A549 (cell line): ENCODE results near the gene TTL. TPM values are rescaled to one million over a fixed set of nuclear protein-coding genes. Genes with fewer than 3 reads are reported as not detected.
A peak's percentile ranks its signal among the peaks of the same experiment; 100 is the strongest.
"Not testable (repeated sequence)": the region's sequence is repeated elsewhere in the genome, so short reads cannot be mapped to it uniquely, and the experiment has no call there.

ENCODE experiments used
- ATAC-seq, 2 experiments: fragments of 200-7000 bp in 1 of 2; fragments of >200 bp in 1 of 2; cut with Nextera tagmentation in 1 of 2; cut with Tn5 transposase in 1 of 2; 3 replicates each; pipeline versions ENCODE4 v1.8.0 to v1.9.1; 2018 to 2020; ENCODE audit warnings: mild to moderate bottlenecking in 1 of 2, moderate library complexity in 1 of 2
- CTCF ChIA-PET: fragments of 300-600 bp; sonication (Branson Sonifier 250); formaldehyde crosslinking; extraction: SDS; loops from one replicate; lab custom pipeline; 2021; ENCODE audit warnings: antibody characterized with exemption, inconsistent platforms; lab: Yijun Ruan, JAX
- POLR2A ChIA-PET: fragments of 350-600 bp; formaldehyde crosslinking; extraction: SDS; loops from one replicate; lab custom pipeline; 2021; ENCODE audit warnings: antibody characterized with exemption, inconsistent platforms; lab: Yijun Ruan, JAX
- DNase-seq, 2 experiments: peaks; one replicate each; pipeline versions ENCODE4 v3.0.0 to v3.0.0-alpha.2; 2011 to 2016; ENCODE audit warnings: low read depth in 1 of 2, low spot score in 1 of 2
- FAIRE-seq: peaks from 2 replicates; lab custom pipeline; 2011; peaks lifted over from hg19 to GRCh38; lab: Jason Lieb, UNC
- H3K27ac ChIP-seq, 2 experiments: fragments of >200 bp; sonication (Bioruptor Twin); formaldehyde crosslinking; 3 replicates each; pipeline ENCODE4 v1.5.1; 2016 to 2017
- H3K4me1 ChIP-seq: fragments of >200 bp; sonication (Bioruptor Twin); formaldehyde crosslinking; 3 replicates; pipeline ENCODE4 v1.6.1; 2016
- H3K4me2 ChIP-seq: fragments of >200 bp; sonication (Bioruptor Twin); formaldehyde crosslinking; 3 replicates; pipeline ENCODE4 v1.6.1; 2016
- H3K4me3 ChIP-seq: fragments of >200 bp; sonication (Bioruptor Twin); formaldehyde crosslinking; 3 replicates; pipeline ENCODE4 v1.5.1; 2016
- H3K9me3 ChIP-seq: fragments of >200 bp; sonication (Bioruptor Twin); formaldehyde crosslinking; 3 replicates; pipeline ENCODE4 v1.6.1; 2016
- CBX8 ChIP-seq: fragments of 200-600 bp; sonication (generic); IDR thresholded peaks from 2 replicates; pipeline ENCODE4 v1.6.1; 2016
- CEBPB ChIP-seq, 2 experiments: fragments of >200 bp in 1 of 2; sonication (Bioruptor Twin) in 1 of 2; formaldehyde crosslinking in 1 of 2; IDR thresholded peaks; 2 replicates each; pipeline ENCODE4 v1.6.1; 2012 to 2016
- CHD2 ChIP-seq: fragments of 150-350 bp; IDR thresholded peaks from 2 replicates; pipeline ENCODE4 v1.6.1; 2014; ENCODE audit warnings: low read length; ENCODE audit not compliant: partially characterized antibody
- EP300 ChIP-seq, 2 experiments: fragments of >200 bp; sonication (Bioruptor Twin); formaldehyde crosslinking; IDR thresholded peaks; 2 replicates in 1 of 2; 3 replicates in 1 of 2; pipeline ENCODE4 v1.6.1; 2016 to 2017
- FOSB ChIP-seq: fragments of 250-450 bp; sonication (Bioruptor Pico); IDR thresholded peaks from 2 replicates; pipeline ENCODE4 v1.5.0; 2020; ENCODE audit warnings: mild to moderate bottlenecking, moderate library complexity
- FOSL2 ChIP-seq, 2 experiments: fragments of 450-650 bp in 1 of 2; fragments of >200 bp in 1 of 2; sonication (Bioruptor Twin) in 1 of 2; formaldehyde crosslinking; IDR thresholded peaks; 2 replicates each; pipeline versions ENCODE4 v1.5.0 to v1.6.1; 2016 to 2020; ENCODE audit warnings: mild to moderate bottlenecking in 1 of 2, moderate library complexity in 1 of 2
- FOXS1 ChIP-seq: fragments of 250-450 bp; sonication (Bioruptor Pico); IDR thresholded peaks from 2 replicates; pipeline ENCODE4 v1.5.0; 2020; ENCODE audit warnings: mild to moderate bottlenecking, moderate library complexity
- KDM5A ChIP-seq: fragments of 200-600 bp; sonication (generic); IDR thresholded peaks from 2 replicates; pipeline ENCODE4 v1.6.1; 2016; ENCODE audit warnings: antibody characterized with exemption, mild to moderate bottlenecking
- NPAS2 ChIP-seq: fragments of 250-450 bp; sonication (Bioruptor Pico); IDR thresholded peaks from 2 replicates; pipeline ENCODE4 v1.8.0; 2022; ENCODE audit warnings: mild to moderate bottlenecking, moderate library complexity, borderline replicate concordance
- NR3C1 ChIP-seq: fragments of >200 bp; sonication (Bioruptor Twin); formaldehyde crosslinking; IDR thresholded peaks from 3 replicates; pipeline ENCODE4 v1.6.1; 2017
- POLR2AphosphoS2 ChIP-seq: conservative IDR thresholded peaks from 2 replicates; pipeline ENCODE4 v1.6.1; 2012; ENCODE audit warnings: low read length, improper control_type of control experiment, inconsistent platforms
- RNF2 ChIP-seq: fragments of 200-600 bp; sonication (generic); IDR thresholded peaks from 2 replicates; pipeline ENCODE4 v1.6.1; 2016; ENCODE audit warnings: low read depth, mild to moderate bottlenecking, antibody characterized with exemption, moderate library complexity, borderline replicate concordance
- SMC3 ChIP-seq: fragments of >200 bp; sonication (Bioruptor Twin); formaldehyde crosslinking; IDR thresholded peaks from 3 replicates; pipeline ENCODE4 v1.6.1; 2018; ENCODE audit warnings: inconsistent platforms
- whole genome bisulfite sequencing: methylation state at CpG from one replicate; pipeline ENCODE4 v1.1.6; 2017; ENCODE audit errors: missing lambda C conversion rate; 5-methylcytosine and 5-hydroxymethylcytosine counted together
- polyA plus RNA-seq, 4 experiments: library from polyadenylated mRNA; depleted of rRNA in 3 of 4; stranded (reverse); fragments of >200 nt; fragmentation: RNase III in 1 of 4; extraction: RNeasy Plus Mini Kit Qiagen cat#74134 plus additional on column Dnase treatment in 1 of 4; gene quantifications; 2 replicates in 3 of 4; 3 replicates in 1 of 4; pipeline ENCODE4 v1.2.3, GENCODE V29; 2011 to 2017
- TF ChIP-seq, protein P1 (sequence below): fragments of 150-350 bp; IDR thresholded peaks from 2 replicates; pipeline ENCODE4 v1.6.1; 2014; ENCODE audit warnings: low read depth, mild to moderate bottlenecking, low read length
- TF ChIP-seq, protein P2 (sequence below): IDR thresholded peaks from 2 replicates; pipeline ENCODE4 v1.6.1; 2012
- TF ChIP-seq, protein P3 (sequence below): fragments of >200 bp; sonication (Bioruptor Twin); formaldehyde crosslinking; IDR thresholded peaks from 2 replicates; pipeline ENCODE4 v1.6.1; 2016
- TF ChIP-seq, protein P4 (sequence below): fragments of 450-650 bp; IDR thresholded peaks from 2 replicates; pipeline ENCODE4 v1.6.1; 2014; ENCODE audit warnings: antibody characterized with exemption

Gene TTL
- polyA plus RNA-seq, 2 of the 4 experiments (the other 2 are of a cell fraction), result 29.7 to 33.1 TPM

DNA sequence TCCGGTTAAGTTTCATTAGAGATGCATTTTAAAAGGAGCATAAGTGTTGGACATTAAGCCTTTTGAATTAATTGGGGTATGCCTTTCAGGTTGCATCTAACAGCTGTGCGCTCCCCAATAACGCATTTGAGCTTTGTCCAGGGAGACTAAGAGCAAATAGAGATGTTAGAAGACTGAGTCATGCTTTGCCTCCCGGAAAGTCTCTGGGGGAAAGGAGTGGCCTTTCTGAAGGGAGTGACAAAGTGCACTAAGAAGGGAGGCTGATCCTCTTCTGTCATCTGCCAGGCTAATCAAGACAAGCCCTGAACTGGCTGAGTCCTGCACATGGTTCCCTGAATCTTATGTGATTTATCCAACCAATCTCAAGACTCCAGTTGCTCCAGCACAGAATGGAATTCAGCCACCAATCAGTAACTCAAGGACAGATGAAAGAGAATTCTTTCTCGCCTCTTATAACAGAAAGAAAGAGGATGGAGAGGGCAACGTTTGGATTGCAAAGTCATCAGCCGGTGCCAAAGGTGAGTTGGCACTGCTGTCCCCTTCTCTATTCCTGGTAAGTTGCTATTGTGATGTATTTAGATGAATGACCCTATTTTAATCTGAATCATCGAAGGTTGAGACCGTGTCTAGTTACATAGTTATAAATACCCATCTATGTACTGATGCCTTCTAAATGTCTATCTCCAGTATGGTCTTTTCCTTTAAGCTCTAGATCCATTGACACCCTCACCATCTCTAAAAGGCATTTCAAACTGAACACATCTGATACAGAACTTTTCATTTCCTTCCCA is 12.1 kb downstream of the TTL start:
- peak overlapping the region; percentile 69 for H3K4me2 ChIP-seq
- TF ChIP-seq, protein P1, sequence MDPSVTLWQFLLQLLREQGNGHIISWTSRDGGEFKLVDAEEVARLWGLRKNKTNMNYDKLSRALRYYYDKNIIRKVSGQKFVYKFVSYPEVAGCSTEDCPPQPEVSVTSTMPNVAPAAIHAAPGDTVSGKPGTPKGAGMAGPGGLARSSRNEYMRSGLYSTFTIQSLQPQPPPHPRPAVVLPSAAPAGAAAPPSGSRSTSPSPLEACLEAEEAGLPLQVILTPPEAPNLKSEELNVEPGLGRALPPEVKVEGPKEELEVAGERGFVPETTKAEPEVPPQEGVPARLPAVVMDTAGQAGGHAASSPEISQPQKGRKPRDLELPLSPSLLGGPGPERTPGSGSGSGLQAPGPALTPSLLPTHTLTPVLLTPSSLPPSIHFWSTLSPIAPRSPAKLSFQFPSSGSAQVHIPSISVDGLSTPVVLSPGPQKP, result no peak
- TF ChIP-seq, protein P2, sequence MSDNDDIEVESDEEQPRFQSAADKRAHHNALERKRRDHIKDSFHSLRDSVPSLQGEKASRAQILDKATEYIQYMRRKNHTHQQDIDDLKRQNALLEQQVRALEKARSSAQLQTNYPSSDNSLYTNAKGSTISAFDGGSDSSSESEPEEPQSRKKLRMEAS, result peak; percentile 34; the same call in 1 of the 2 replicates
- TF ChIP-seq KDM5A (no peak), FOSL2 (IDR thresholded peaks at IDR 0.05) (0 out of 2 replicates have a peak, but pooled peaks have one; percentile 14), FOSL2 (CRISPR knock-in tag; IDR thresholded peaks at IDR 0.05) (peak; percentile 61)
- no peak for FAIRE-seq
- peak overlapping the region; percentile 42 to 77 for H3K27ac ChIP-seq
- ChIA-PET CTCF (interaction anchor here (0.8 to 3.0 kb wide), 8 partner anchors 8 to 233 kb away, joined by 3 to 24 read pairs (median 4); no protein-coding TSS in a partner anchor), POLR2A (interaction anchor here (0.8 to 1.0 kb wide), 2 partner anchors 13 to 84 kb away, joined by 4 read pairs; no protein-coding TSS in a partner anchor)
- 23% methylated on average over 9 of the region's 9 CpGs for WGBS
- no peak overlapping the region for H3K4me3 ChIP-seq
- H3K4me1 ChIP-seq, result peaks cover 25% of the 10 kb centered on the region
- DNase-seq, result peak; percentile 65 to 75
- peak; percentile 97 to 99 for ATAC-seq
- no peaks in the 10 kb centered on the region for H3K9me3 ChIP-seq

DNA sequence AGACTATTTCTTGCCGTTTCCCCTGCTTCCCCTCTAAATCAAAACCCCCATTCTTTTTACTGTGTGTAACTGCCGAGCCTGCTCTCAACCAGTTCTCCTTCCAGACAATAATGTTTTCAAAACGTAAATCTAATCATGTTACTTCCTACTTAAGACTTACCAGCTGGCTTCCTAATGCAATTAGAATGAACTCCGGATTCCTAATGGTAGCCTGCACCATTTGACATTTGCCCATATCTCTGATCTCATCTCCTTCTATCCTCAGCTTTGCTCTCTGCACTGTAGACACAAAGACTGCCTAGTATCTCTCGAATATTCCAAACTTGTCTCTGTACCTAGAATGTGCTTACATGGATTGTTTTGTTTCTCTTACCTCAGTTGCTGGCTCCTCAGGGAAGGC is 12.9 kb downstream of the TTL start:
- TF ChIP-seq CHD2, result no peak
- TF ChIP-seq NPAS2 (CRISPR knock-in tag), result no peak
- TF ChIP-seq CBX8, result no peak
- TF ChIP-seq, protein P3, sequence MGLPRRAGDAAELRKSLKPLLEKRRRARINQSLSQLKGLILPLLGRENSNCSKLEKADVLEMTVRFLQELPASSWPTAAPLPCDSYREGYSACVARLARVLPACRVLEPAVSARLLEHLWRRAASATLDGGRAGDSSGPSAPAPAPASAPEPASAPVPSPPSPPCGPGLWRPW, result no peak
- no peak for TF ChIP-seq FOSL2 (IDR thresholded peaks at IDR 0.05)
- no peak for TF ChIP-seq FOSL2 (CRISPR knock-in tag; IDR thresholded peaks at IDR 0.05)
- no peak for TF ChIP-seq EP300 (IDR thresholded peaks at IDR 0.05)
- no peak for TF ChIP-seq CEBPB (IDR thresholded peaks at IDR 0.05)
- TF ChIP-seq FOXS1 (CRISPR knock-in tag), result no peak
- TF ChIP-seq, protein P2, result no peak
- TF ChIP-seq, protein P4, sequence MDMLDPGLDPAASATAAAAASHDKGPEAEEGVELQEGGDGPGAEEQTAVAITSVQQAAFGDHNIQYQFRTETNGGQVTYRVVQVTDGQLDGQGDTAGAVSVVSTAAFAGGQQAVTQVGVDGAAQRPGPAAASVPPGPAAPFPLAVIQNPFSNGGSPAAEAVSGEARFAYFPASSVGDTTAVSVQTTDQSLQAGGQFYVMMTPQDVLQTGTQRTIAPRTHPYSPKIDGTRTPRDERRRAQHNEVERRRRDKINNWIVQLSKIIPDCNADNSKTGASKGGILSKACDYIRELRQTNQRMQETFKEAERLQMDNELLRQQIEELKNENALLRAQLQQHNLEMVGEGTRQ, result no peak
- TF ChIP-seq FOSB (CRISPR knock-in tag), result no peak
- no peak for TF ChIP-seq RNF2
- no peak for TF ChIP-seq KDM5A
- no peak for TF ChIP-seq POLR2AphosphoS2
- TF ChIP-seq SMC3, result no peak
- no peak for TF ChIP-seq NR3C1
- ATAC-seq, result no peak
- DNase-seq, result no peak
- ChIA-PET CTCF (interaction anchor here (0.9 to 3.0 kb wide), 3 partner anchors 9 to 232 kb away, joined by 5 to 24 read pairs (median 8); no protein-coding TSS in a partner anchor), POLR2A (no interaction called here)
- FAIRE-seq, result no peak
- peaks cover 25% of the 10 kb centered on the region for H3K4me1 ChIP-seq
- H3K9me3 ChIP-seq, result no peaks in the 10 kb centered on the region
- no peak overlapping the region for H3K4me3 ChIP-seq
- peak overlapping the region; percentile 69; the same call in 1 of the 3 replicates for H3K4me2 ChIP-seq
- WGBS, result 90% methylated on average over 5 of the region's 5 CpGs
- no peak overlapping the region for H3K27ac ChIP-seq

DNA sequence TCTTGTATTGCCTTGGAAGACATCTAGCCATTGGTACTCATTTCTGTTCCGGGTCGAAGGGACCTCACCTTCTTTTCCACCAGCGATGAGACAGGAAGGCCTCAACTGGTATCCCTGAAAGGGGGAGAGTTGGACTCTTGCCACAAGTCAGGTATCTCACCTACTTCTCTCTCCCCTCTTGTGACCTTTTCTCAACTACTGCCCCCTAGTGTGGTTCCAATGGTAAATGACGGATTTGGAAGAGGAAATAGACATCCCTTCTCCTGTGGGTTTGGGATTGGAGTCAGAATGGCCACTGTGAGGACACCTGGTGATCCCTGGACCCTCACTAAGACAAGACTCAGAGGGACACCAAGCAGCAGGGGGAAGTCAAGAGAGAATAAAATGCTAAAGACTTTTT is 13.9 kb downstream of the TTL start:
- H3K9me3 ChIP-seq, H3K4me3 ChIP-seq, DNase-seq, H3K27ac ChIP-seq, H3K4me2 ChIP-seq, FAIRE-seq, ATAC-seq, POLR2A ChIA-PET: not testable (repeated sequence)
- WGBS, result 90% methylated on average over 4 of the region's 4 CpGs
- CTCF ChIA-PET, result interaction anchor here (1.3 kb wide), 1 partner anchor 24 kb away, joined by 3 read pairs; no protein-coding TSS in a partner anchor
- H3K4me1 ChIP-seq, result peaks cover 25% of the 10 kb centered on the region
